GM19025 (cell line): ENCODE measurements around the gene RPL28.

ENCODE experiments used
- ATAC-seq: cut with Tn5 transposase; IDR thresholded peaks from one replicate; pipeline ENCODE4 v1.9.1; 2021; ENCODE audit warnings: mild to moderate bottlenecking, low read depth, moderate library complexity; ENCODE audit not compliant: unreplicated experiment

RPL28 gene

GRCh38 chr19:55370305-55370988 is 15.3 kb upstream of the RPL28 start, which contains the start of gene IL11:
TSS of gene IL11 (minus strand) at chr19:55370463. CDS start at chr19:55370310, 153 bp downstream.
- ATAC-seq, result no peak

- ATAC-seq, result no peak
These were observed 13.2 kb upstream of the RPL28 start for GRCh38 chr19:55372316-55373081.

- ATAC-seq, result no peak
These were observed 12.3 kb upstream of the RPL28 start for GRCh38 chr19:55373306-55373992.

- ATAC-seq, result no peak
These were observed 11.6 kb upstream of the RPL28 start for GRCh38 chr19:55373993-55374757.

- no peak for ATAC-seq
These were observed 9.3 kb upstream of the RPL28 start, which contains the start of gene TMEM190 for GRCh38 chr19:55376241-55376933. TSS of gene TMEM190 (plus strand) at chr19:55376826. CDS start at chr19:55376854, 28 bp downstream.

- ATAC-seq, result no peak
These were observed 8.2 kb upstream of the RPL28 start for GRCh38 chr19:55377356-55378131.

GRCh38 chr19:55379174-55379573 is 6.6 kb upstream of the RPL28 start:
- no peak for ATAC-seq

- no peak for ATAC-seq
These were observed 3.7 kb upstream of the RPL28 start for GRCh38 chr19:55382013-55382412.

GRCh38 chr19:55382522-55383054 is 3.1 kb upstream of the RPL28 start:
- no peak for ATAC-seq

GRCh38 chr19:55383279-55384130 is 2.2 kb upstream of the RPL28 start:
- no peak for ATAC-seq

- no peak for ATAC-seq
These were observed 1.4 kb upstream of the RPL28 start, which contains the start of gene TMEM238 for GRCh38 chr19:55384131-55384919. TSS of gene TMEM238 (minus strand) at chr19:55384292. CDS start at chr19:55384259, 33 bp downstream.

GRCh38 chr19:55384920-55385723 is 610 bp upstream of the RPL28 start:
- peak; percentile 48 for ATAC-seq

- ATAC-seq, result no peak
These were observed 800 bp downstream of the RPL28 start for GRCh38 chr19:55386493-55386971.

GRCh38 chr19:55387736-55388497 is 2.2 kb downstream of the RPL28 start:
- ATAC-seq, result no peak
